ENCODE data around the gene SNCB.

The SNCB gene

DNA sequence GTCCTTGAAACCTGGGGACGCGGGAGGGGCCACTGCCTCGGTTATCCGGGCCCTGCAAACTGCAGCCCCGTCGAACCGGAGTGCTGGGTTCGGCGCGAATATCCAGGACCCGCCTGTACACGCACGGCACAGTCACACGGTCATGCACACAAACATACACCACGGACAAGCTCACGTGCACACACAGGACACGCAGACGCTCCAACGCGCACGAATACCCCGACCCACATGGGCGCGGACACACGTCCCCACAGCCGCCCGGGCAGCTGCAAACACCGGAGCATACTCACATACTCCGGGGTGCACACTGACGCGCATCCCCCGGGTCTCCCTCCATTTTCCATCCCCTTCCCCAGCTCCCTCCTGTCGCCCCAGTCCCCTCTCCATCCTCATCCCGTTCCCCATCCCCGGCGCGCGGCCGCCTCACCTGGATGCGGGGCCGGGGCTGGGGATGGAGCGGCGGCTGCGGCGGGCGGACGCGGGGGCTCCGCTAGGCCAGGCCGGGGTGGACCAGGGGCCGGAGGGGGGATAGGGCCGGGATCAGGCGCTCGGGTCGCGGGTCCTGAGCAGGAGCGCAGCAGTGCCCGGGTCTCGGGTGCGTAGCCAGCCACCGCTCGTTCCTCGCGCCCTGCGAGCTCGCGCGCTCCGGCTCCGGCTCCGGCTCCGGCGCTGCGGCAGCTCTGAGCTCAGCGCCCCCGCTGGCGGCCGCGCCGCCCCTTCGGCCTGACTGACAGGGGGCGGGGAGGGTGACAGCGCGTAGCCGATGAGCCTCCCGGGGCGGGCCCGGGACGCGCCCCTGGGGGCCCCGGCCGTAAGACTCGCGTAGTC is at the start of gene SNCB, which contains the start of gene EIF4E1B:
SNCB (minus strand) TSS at position 682 of the 828 bp plus-strand sequence. CDS start 880 bp downstream, outside the sequence.
EIF4E1B (plus strand) TSS at position 823 of the 828 bp plus-strand sequence. CDS start 12,113 bp downstream, outside the sequence.
- no peak for DNase-seq

DNA sequence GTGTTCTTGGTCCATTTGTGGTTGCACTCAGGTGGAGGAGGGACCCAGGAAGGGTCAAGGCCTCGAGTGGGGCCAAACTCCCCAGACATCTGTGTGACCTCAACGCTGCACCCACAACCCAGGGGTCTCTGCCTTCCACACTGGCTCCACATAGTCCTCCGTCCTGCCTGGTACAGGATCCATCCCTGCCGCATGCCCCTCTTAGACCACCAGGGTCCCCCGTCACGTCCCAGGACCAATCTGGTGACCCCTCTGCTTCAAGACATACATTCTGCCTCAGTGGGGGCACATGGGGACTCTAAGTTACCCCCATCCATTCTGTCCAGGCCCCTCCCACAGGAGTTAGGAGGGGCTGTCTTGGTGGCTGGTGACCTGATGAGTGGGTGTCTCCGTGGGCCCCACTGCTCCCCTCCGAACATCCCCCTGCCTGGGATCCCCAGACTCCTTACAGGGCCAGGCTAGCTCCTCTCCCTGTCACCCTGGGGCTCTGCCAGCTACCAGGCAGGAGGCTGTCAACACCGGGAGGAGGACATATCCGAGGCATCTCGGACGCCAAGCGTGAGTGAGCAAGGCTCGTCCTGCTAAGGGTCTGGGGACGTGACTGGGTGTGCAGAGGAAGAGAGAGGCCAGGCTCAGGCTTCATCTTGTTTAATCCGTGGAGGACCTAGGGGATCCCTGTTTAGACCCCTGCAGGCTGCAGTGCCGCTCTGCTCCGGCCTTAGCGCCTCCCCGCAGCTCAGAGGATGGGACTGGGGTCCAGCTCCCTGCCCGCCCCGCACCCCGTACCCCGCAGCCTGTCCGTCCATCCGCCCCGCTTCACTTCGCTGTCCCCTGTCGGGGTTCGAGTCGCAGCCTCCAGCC is 49.3 kb upstream of the SNCB start:
- no peak for DNase-seq

DNA sequence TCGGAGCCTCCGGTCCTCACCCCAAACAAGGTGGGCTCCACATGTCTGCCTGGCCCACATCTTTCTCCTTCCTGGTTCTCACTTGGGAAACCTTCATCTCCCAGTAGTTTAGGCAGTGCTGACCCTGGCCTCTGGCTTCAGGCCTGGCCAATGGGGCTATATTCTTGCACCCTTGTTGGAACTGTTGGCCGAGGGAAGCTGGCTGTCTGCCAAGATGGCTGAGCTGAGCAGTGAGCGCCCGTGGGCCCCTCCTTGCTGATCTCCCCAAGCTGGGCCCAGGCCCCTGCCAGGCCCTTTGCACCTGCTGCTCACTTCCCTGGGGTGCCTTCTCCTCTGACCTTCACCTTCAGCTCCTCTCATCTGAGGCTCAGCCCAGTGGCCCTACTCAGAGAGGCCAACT is 48.2 kb upstream of the SNCB start:
- DNase-seq = no peak

DNA sequence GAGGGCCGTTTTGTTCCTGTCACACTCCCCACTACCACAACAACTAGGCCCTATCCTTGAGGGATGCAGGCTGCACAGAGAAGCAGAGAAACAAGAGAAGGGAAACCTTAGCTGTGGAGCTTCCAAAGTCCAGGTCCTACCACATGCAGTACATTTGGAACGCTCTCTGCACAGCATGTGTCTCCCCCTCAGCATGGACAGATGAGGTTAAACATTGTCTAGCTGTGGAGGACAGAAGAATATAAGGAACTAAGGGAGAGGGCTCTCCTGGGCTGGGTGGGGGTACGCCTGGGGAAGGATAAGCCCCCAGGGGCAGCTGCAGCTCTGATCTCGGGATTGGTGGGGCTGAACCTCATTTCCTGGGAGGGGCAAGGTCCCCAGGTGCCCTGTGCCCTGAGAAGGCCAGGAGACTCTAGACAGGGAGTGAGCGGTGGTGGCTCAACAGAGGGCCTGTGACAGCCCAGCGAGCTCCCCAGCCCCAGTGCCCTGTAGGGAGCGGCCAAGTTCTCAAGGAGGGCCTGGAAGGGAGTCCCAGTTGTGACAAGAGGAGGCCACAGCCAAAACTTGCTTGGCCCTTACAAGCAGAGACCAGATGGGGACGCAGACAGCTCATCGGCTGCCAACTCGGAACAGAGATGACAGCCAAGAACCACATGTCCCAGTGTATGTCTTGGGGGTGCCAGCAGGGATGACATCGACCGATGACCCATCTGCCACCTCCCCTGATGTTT is 47.0 kb upstream of the SNCB start:
- no peak for DNase-seq

DNA sequence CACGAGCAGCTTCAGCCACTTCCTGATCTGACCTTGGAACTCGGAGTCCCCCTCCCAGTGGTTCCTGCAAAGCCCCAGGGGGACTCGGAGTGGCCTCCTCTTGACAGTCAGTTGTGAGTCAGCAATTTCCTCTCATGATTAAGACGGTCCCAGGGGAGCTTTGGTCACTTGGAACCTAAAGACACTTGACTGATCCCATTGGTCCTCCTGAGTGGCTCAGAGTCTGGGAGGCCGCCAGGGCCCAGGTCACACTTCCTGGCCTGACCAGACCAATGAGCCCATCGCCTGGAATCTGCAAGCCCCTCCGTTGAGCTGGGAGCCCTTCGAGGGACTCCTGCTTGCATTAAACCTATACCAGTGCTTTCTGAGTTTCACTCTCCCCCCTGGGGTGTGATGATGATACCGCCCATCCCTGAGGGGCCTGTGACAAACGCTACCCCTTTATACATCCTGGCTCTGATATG is 46.1 kb upstream of the SNCB start:
- peak; percentile 32 for DNase-seq

DNA sequence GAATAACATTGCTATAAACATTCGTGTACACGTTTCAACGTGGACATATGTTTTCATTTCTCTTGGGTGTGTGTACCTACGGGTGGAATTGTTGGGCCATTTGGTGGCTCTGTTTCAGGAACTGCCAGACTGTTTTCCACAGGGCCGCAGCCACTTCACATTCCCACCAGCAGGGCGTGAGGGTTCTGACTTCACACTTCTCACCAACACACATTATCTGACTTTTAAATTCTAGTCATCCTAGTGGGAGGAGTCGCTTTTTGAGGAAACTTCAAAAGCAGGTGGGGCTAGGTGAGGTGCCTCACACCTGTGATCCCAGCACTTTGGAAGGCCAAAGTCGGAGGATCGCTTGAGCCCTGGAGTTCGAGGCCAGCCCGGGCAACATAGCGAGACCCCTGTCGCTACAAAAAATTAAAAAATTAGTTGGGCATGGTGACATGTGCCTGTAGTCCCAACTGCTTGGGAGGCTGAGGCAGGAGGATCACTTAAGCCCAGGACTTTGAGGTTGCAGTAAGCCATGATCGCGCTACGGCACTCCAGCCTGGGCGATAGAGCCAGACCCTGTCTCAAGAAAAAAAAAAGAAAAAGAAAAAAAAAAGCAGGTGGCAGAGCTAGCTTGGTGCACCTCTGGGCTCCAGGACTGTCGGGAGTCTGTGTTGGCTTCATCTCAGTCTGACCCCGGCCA is 45.5 kb upstream of the SNCB start:
- no peak for DNase-seq

DNA sequence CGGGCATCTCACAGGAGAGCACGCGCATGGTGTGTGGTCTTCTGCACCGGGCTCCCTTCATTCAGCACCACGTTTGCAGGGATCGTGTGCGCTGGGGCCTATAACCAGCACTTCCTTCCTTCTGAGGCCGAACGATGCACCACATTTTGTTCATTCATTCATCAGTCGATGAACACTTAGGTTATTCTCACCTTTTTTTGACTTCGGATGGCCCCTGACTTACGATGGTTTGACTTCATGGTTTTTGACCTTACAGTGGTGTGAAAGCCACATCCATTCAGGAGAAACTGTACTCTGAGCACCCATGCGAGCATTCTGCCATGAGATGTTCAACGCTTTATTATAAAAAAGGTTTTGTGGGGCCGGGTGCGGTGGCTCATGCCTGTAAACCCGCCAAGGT is 44.5 kb upstream of the SNCB start:
- DNase-seq = no peak

DNA sequence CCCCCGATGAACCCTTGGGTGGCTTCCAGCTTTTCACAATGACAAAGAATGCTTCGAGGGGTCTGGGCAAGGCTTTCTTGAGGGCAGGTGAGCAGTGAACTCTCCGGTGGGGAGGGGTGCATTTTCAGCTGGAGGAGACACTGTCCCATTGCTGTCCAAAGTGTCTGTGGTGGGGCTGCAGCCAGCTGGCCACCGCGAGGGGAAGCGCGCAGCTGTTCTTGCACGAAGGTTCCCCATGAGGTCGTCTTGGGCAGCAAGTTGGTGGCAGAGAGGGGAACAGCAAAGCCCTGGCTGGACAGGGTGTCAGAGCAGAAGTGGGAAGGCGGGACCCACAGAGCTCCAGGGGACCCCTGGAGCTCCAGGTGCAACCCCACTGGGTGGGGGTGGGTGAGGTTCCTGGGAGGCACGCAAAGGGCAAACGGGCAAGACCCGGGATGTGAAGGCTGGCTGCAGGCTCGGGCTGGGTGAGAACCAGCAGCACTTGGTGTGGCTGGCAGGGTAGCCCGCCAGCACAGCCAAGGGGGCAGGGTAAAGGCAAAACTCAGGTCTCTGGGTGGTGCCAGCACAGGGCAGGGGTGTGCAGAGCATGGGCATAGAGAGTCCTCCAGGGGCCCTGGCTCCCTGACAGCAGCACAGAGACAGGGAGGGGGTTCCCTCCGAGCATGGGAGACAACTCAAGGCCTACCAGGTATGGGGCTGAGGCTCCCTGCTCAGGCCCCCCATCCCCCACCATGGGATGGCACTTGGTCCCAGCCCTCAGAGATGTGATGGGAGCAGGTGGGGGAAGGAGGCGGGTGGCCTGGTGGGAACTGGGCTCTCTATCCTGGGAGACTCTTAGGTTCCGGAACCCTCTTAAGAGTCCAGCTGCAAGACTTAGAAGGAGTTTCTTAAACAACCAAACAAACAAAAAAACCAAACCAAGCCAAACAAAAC is 43.6 kb upstream of the SNCB start:
- no peak for DNase-seq

DNA sequence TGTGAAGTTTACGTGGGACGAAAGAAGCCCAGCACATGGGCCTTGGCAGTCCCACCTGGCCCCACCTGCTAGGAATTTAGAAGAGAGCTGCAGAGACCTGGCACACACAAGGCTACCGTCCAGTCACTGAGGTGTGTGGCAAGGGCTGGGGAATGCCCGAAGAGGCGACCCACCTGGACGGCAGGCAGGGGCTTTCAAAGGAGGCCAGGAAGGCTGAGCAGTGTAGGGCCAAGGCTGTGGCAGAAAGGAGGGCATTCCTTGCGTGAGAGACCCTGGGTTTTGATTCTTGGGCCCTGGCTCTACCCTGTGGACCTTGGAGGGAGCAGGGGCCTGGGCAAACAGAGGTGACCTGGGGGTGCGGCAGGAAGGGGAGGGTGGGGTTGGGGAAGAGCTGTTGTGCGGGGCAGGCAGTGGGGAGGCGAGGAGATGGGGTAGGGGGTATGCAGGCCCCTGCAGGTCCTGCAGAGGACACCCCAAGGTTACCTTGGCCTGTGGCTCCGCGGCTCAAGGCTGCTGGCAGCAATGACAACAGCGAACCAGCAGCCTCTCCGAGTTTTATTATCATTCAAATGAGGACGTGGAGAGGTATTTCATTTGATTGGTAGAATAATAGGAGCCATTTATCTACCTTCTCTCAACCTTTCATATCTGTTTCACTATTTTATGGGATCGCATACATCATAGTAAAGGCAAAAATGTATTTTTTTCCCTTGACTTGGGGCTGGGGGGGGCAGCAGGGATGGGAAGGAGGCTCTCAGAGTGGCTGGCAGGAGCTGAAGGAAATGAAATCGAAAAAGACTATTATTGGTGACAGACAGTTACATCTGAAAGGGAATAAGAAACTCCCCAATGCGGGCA is 41.8 kb upstream of the SNCB start:
- DNase-seq = no peak

DNA sequence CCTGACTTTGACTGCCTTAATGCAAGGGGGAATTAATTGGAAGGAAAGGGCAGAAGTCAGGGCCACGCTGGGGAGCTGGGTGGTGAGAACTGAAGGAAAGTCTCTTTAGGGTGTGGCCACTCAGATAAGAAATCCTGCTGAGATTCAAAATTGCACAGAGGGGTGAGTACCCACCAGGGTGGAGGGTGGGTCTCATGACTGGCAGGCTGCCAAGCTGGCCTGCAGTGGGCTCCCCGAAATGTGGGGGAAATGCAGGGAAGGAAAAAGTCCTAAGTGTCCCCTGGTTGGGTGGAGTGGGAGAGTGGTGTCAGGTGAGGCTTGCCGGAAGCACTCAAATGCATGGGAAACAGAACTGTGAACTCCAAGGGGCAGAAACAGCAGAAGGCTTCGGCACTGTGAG is 41.1 kb upstream of the SNCB start:
- no peak for DNase-seq

DNA sequence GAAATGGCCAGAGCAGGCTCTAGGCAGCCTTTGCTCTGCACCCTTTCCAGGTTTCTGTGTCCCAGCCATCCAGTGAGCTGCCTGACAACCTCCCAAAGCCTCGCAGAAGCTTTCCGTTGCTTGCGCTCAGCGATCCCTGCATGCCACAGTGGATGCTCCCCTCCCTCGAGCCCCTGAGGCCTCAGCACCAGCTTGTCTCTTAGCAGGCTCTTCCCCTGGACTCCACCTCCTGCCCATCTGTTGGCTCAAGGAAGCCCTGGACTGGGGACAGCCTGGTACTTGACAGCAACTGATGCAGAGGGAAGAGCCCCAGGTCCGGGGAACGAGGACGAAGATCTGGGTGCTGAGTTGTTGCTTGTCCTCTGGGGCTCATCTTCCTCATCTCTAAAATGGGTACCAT is 40.1 kb upstream of the SNCB start:
- DNase-seq = no peak

DNA sequence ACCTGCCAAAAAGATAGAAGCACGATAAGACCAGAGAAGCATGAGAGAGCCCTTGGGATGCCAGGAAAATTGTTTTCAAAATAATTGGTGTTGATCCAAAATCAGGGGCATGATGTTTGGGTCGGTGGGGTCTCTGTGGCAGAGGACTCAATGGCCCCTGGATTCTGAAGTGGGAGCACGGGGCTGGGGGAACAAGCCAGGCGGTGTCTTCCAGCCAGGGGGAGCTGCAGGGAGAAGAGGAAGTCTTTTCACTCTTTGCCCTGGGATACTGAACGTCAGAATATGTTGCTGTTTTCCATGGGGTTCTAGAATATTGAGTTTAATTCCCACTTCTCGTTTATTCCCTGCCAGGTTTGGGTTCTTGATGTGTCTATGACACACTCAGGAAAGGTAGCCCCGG is 37.3 kb upstream of the SNCB start:
- DNase-seq = no peak

DNA sequence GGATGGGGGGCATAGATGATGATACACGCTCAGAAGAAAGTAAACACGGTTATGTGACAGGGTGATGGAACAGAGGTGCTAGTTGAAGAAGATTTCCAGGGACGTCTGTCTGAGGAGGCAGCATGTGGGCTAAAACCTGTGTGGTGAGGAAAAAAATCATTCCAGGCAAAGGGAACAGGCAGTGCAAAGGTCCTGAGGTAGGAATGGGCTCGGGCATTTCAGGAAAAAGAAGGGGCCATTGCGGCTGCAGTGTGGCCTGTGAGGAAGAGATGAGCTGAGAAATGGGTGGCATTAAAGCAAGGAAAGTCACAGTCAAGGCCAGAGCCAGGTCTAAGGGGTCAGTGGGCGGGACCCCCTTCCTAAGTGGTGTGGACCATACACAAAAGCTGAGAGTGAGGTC is 35.2 kb upstream of the SNCB start:
- DNase-seq = no peak

DNA sequence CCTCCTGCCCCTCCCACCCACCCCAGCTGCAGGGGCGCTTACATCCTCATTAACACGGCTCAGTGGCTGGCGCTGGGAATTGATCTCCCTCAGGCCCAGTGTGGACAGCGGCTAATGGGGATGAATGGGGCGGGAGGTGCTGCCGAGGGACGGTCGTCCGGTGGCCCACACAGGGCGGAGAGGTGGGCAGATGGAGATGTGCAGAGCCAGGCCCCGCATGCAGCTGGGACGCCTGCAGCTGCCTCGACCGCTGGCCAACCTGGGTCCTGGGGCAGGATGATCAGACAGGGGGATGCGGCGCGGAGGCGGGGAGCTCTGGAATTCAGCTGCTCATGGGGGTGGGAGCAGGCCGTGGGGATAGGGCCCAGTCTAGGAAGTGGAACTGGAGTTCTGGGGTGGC is 34.6 kb upstream of the SNCB start:
- no peak for DNase-seq

DNA sequence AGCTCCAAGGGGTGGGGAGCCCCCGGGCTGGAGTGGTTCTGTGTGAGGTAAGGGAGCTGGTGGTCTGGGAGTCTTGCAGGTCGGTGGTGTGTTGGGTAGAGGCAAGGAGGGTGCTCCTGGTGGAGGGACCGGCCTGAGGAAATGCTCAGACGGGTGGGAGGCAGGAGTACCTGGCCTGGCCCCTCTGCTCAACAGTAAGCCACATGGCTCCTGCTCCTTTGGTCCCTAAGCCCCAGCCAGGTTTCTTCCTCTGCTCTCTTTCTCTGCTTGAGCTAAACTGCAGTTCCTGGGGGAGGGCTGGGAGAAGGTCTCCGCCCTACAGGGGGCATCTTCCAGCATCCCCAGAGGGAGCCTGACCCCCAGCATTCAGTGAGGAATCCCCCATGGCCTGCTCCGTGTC is 34.1 kb upstream of the SNCB start:
- no peak for DNase-seq

DNA sequence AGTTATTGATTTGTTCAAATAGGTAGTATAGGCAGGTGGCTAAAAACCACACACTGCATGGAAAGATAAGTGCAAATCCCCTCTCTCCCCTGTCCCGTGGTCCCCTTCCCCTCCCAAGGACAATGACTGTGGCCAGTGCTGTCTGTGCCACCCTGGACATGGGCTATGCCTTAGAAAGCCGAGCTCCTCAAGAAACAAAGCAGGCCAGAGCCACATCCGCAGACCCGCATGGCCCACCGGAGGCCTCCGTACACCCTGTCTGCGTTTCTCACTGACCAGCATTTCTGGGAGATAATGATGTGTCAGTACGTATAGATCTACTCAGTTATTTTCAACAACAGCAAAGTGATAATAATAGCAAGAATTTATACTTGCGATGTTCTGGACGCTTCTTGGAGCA is 33.2 kb upstream of the SNCB start:
- DNase-seq = no peak

DNA sequence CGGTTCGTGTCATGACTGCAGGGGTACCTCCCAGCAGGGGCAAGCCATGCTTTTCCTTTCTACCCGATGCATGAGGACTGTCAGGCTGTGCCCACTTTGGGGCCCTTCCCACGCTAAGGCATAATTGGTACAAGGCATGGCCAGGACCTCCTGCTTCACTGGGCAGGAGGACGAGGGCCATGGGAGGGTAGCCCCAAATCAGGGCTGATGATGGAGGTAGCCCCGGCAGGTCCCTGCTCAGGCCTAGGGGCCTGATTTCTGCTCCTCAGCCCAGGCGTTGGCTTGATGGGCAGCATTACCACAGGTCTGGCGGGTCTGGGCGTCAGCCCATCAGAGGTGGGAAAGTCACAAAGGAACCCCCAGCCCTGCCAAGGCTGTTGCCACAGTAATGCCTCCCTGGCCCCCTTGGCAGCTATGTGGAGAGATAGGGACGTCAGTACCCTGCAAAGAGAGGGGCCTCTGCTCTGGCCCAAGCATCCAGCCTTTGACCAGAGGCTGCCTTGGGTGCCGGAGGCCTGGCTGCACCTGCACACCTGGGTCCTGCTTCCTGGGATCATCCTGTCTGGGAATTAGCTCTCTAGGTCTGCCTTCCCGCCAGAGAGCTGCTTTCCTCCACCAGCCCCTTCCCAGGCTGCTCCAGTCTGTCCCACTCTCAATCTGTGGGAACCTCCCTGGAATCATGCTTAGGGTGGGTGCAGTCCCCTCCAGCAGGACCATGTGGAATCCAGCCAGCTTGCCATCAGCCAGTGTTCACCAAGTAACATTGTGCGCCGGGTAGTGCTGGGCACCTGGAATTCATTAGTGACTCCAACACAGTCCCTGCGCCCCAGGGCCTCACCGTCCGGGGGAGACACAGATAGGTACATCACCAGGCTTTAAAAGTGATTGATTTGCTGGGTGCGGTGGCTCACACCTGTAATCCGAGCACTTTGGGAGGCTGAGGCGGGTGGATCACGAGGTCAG is 32.3 kb upstream of the SNCB start:
- no peak for DNase-seq

DNA sequence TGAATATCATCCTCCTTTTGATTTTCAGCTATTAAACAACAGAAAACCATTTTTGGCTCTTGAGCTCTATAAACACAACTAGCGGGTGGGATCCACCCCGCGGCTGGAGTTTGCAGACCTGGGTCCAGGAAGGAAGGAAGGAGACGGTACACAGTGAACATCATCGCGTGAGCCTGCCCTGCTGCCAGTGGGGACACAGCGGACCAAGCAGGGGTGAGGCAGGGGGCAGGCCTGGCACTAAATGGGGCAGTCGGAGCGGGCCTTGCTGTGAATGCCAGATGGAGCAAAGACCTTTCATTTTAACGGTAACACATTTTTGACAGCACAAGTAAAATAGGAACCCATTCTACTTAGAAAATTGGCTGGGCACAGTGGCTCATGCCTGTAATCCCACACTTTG is 31.3 kb upstream of the SNCB start:
- no peak for DNase-seq

Measured in amniotic stem cell (primary cell).